IMR-90 (cell line): ENCODE results near the gene ACP2. TPM values are rescaled to one million over a fixed set of nuclear protein-coding genes. Genes with fewer than 3 reads are reported as not detected.

Source experiments
- ATAC-seq: fragments of 200-7000 bp; cut with Tn5 transposase; 2 replicates; pipeline ENCODE4 v1.9.1; 2020; ENCODE audit warnings: low read depth, mild to moderate bottlenecking, moderate library complexity
- BruUV-seq: library from RNA; stranded (reverse); fragments of 400-500 nt; replicated peaks from 2 replicates; lab custom pipeline; 2021; lab: Mats Ljungman, UMichigan
- CTCF ChIA-PET: fragments of 300-600 bp; formaldehyde crosslinking; extraction: SDS; loops from one replicate; lab custom pipeline; 2021; ENCODE audit warnings: antibody characterized with exemption; lab: Yijun Ruan, JAX
- POLR2A ChIA-PET: fragments of 300-600 bp; sonication (Branson Sonifier 250); formaldehyde crosslinking; loops from one replicate; lab custom pipeline; 2022; ENCODE audit warnings: antibody characterized with exemption; ENCODE audit not compliant: unreplicated experiment; lab: Charles Lee
- DNase-seq: peaks from one replicate; pipeline ENCODE4 v3.0.0; 2013
- H2AFZ ChIP-seq: replicated peaks from 2 replicates; pipeline ENCODE3; 2013; ENCODE audit warnings: low read length, mild to moderate bottlenecking; ENCODE audit not compliant: poor library complexity
- H2AK5ac ChIP-seq: 2 replicates; pipeline ENCODE4 v1.6.1; 2013; ENCODE audit warnings: low read depth, low read length, inconsistent platforms
- H2AK9ac ChIP-seq: replicated peaks from 2 replicates; pipeline ENCODE3; 2013; ENCODE audit warnings: mild to moderate bottlenecking, low read depth, low read length, moderate library complexity; ENCODE audit not compliant: poor library complexity
- H2BK120ac ChIP-seq: 2 replicates; pipeline ENCODE4 v1.6.1; 2013; ENCODE audit warnings: low read depth, low read length, inconsistent platforms
- H2BK15ac ChIP-seq: 3 replicates; pipeline ENCODE4 v1.6.1; 2013; ENCODE audit warnings: low read depth, low read length, inconsistent platforms
- H2BK20ac ChIP-seq: 2 replicates; pipeline ENCODE4 v1.6.1; 2013; ENCODE audit warnings: low read depth, mild to moderate bottlenecking, inconsistent platforms, low read length, moderate library complexity
- H2BK5ac ChIP-seq: 2 replicates; pipeline ENCODE4 v1.6.1; 2013; ENCODE audit warnings: mild to moderate bottlenecking, low read depth, low read length, inconsistent platforms; ENCODE audit not compliant: poor library complexity, severe bottlenecking
- H3K14ac ChIP-seq: replicated peaks from 2 replicates; pipeline ENCODE4 v1.6.1; 2013; ENCODE audit warnings: low read depth, low read length, inconsistent platforms
- H3K18ac ChIP-seq: 2 replicates; pipeline ENCODE4 v1.6.1; 2013; ENCODE audit warnings: low read depth, low read length, control low read depth
- H3K23ac ChIP-seq: 2 replicates; pipeline ENCODE4 v1.6.1; 2013; ENCODE audit warnings: low read depth, low read length, inconsistent platforms
- H3K27ac ChIP-seq: 2 replicates; pipeline ENCODE4 v1.5.1; 2013; ENCODE audit warnings: mild to moderate bottlenecking, control low read depth, low read length; ENCODE audit not compliant: insufficient read depth
- H3K27me3 ChIP-seq: 2 replicates; pipeline ENCODE4 v1.6.1; 2013; ENCODE audit warnings: low read length; ENCODE audit not compliant: control insufficient read depth, insufficient read depth
- H3K36me3 ChIP-seq: 2 replicates; pipeline ENCODE4 v1.6.1; 2013; ENCODE audit warnings: low read length, mixed read lengths; ENCODE audit not compliant: control insufficient read depth, insufficient read depth
- H3K4ac ChIP-seq: 2 replicates; pipeline ENCODE4 v1.6.1; 2013; ENCODE audit warnings: low read depth, low read length, inconsistent platforms
- H3K4me1 ChIP-seq: 2 replicates; pipeline ENCODE4 v1.6.1; 2013; ENCODE audit warnings: low read length, mixed read lengths; ENCODE audit not compliant: control insufficient read depth, insufficient read depth
- H3K4me2 ChIP-seq: 2 replicates; pipeline ENCODE4 v1.6.1; 2013; ENCODE audit warnings: low read depth, mild to moderate bottlenecking, control low read depth, low read length, moderate library complexity
- H3K4me3 ChIP-seq: 2 replicates; pipeline ENCODE4 v1.5.1; 2013; ENCODE audit warnings: low read depth, mild to moderate bottlenecking, control low read depth, low read length, moderate library complexity; ENCODE audit not compliant: insufficient read depth
- H3K56ac ChIP-seq: 2 replicates; pipeline ENCODE4 v1.6.1; 2013; ENCODE audit warnings: low read length, inconsistent platforms; ENCODE audit not compliant: insufficient read depth; ENCODE audit errors: extremely low read depth
- H3K79me1 ChIP-seq, 2 experiments: 2 replicates each; pipeline ENCODE4 v1.6.1; 2013; ENCODE audit warnings: low read length in 2 of 2, inconsistent platforms in 1 of 2, low read depth in 1 of 2
- H3K9ac ChIP-seq: 2 replicates; pipeline ENCODE4 v1.6.1; 2013; ENCODE audit warnings: low read depth, low read length, control low read depth
- H3K9me1 ChIP-seq: 2 replicates; pipeline ENCODE4 v1.6.1; 2013; ENCODE audit warnings: low read length, inconsistent platforms; ENCODE audit not compliant: insufficient read depth
- H3K9me3 ChIP-seq: 2 replicates; pipeline ENCODE4 v1.6.1; 2013; ENCODE audit warnings: low read length; ENCODE audit not compliant: control insufficient read depth, insufficient read depth
- H4K20me1 ChIP-seq: 2 replicates; pipeline ENCODE4 v1.6.1; 2013; ENCODE audit warnings: low read length, inconsistent platforms; ENCODE audit not compliant: insufficient read depth
- H4K5ac ChIP-seq: 2 replicates; pipeline ENCODE4 v1.6.1; 2013; ENCODE audit warnings: mild to moderate bottlenecking, low read depth, low read length, control low read depth
- H4K8ac ChIP-seq, 2 experiments: 2 replicates each; pipeline ENCODE4 v1.6.1; 2013; ENCODE audit warnings: low read depth in 2 of 2, low read length in 2 of 2, control low read depth in 1 of 2, inconsistent platforms in 1 of 2
- H4K91ac ChIP-seq: 2 replicates; pipeline ENCODE4 v1.6.1; 2013; ENCODE audit warnings: low read depth, low read length, inconsistent platforms; ENCODE audit not compliant: insufficient read depth
- CHD1 ChIP-seq: IDR thresholded peaks from 2 replicates; pipeline ENCODE4 v1.6.1; 2012; ENCODE audit warnings: low read depth, low read length, improper control_type of control experiment
- CTCF ChIP-seq: conservative IDR thresholded peaks from 2 replicates; pipeline ENCODE4 v1.5.1; 2012; ENCODE audit warnings: mild to moderate bottlenecking, low read depth, low read length, improper control_type of control experiment
- FOS ChIP-seq: fragments of 150-350 bp; IDR thresholded peaks from 2 replicates; pipeline ENCODE4 v1.6.1; 2016; ENCODE audit warnings: low read depth, low read length
- POLR2A ChIP-seq: IDR thresholded peaks from 2 replicates; pipeline ENCODE4 v1.6.1; 2012; ENCODE audit warnings: mild to moderate bottlenecking, low read depth, low read length
- RAD21 ChIP-seq: IDR thresholded peaks from 2 replicates; pipeline ENCODE4 v1.6.1; 2012; ENCODE audit warnings: low read length, improper control_type of control experiment
- RCOR1 ChIP-seq: IDR thresholded peaks from 2 replicates; pipeline ENCODE4 v1.6.1; 2012; ENCODE audit warnings: mild to moderate bottlenecking, low read length, improper control_type of control experiment; ENCODE audit not compliant: insufficient replicate concordance
- WGBS, 2 experiments: methylation state at CpG; one replicate each; pipeline versions ENCODE4 v1.1.5 to v1.1.7; 2013; ENCODE audit warnings: missing lambda C conversion rate in 2 of 2; ENCODE audit not compliant: insufficient read length in 1 of 2; ENCODE audit errors: extremely low coverage in 2 of 2; 5-methylcytosine and 5-hydroxymethylcytosine counted together
- dilution Hi-C: fragments of 300-500 bp; cut with HindIII; formaldehyde crosslinking; loops from one replicate; pipeline ENCODE4 v1.14.3; 2018; ENCODE audit warnings: low sequenced_read_pairs; ENCODE audit not compliant: unreplicated experiment
- in situ Hi-C: fragments of 300-500 bp; cut with MboI; formaldehyde crosslinking; loops from 3 replicates; pipeline ENCODE4 v1.14.3; 2019; ENCODE audit warnings: low sequenced_read_pairs, inconsistent platforms, mixed read lengths
- intact Hi-C: fragments of 100-400 bp; cut with micrococcal nuclease; formaldehyde crosslinking; loops from 2 replicates; pipeline ENCODE4 v1.10.0; 2022
- polyA plus RNA-seq, 3 experiments: library from polyadenylated mRNA; depleted of rRNA; stranded (reverse); fragments of >200 nt; gene quantifications; 2 replicates each; pipeline ENCODE4 v1.2.3, GENCODE V29; 2012; ENCODE audit warnings: low replicate concordance in 1 of 3
- total RNA-seq: library from RNA; depleted of rRNA; stranded (reverse); fragments of >200 nt; gene quantifications from 2 replicates; pipeline ENCODE4 v1.2.3, GENCODE V29; 2012

ACP2 gene
- total and polyA plus RNA-seq, 2 of the 4 experiments (the other 2 are of a cell fraction): 17.7 to 23.6 TPM

GRCh38 chr11:47270331-47271271 lies 22.0 kb upstream of the ACP2 start:
- Histone ChIP-seq H3K36me3 (peaks cover 8% of the 10 kb centered on the region; the same call in 1 of the 2 replicates), H4K5ac (no peak overlapping the region), H3K14ac (peak overlapping the region; percentile 56), H3K9me1 (peaks cover 26% of the 10 kb centered on the region), H2AFZ (peak overlapping the region; percentile 92), H3K79me1 (peaks cover 20 to 55% of the 10 kb centered on the region in 2 experiments), H3K18ac (no peak overlapping the region), H4K91ac (no peak overlapping the region), H2BK20ac (no peak overlapping the region), H4K20me1 (peaks cover 40% of the 10 kb centered on the region), H3K27me3 (no peaks in the 10 kb centered on the region), H2BK5ac (no peak overlapping the region), H2BK120ac (no peak overlapping the region), H3K4me3 (peak overlapping the region; percentile 89), H2AK9ac (peak overlapping the region; percentile 48), H3K9me3 (no peaks in the 10 kb centered on the region), H3K4me1 (peaks cover 18% of the 10 kb centered on the region), H3K23ac (peak overlapping the region; percentile 79; the same call in 1 of the 2 replicates), H3K4ac (peak overlapping the region; percentile 19), H3K9ac (peak overlapping the region; percentile 77), H2AK5ac (peak overlapping the region; percentile 6), H4K8ac (peak overlapping the region in 1 of 2 experiments; percentile 66; a peak in 1 of 4 replicates), H2BK15ac (no peak overlapping the region), H3K4me2 (peak overlapping the region; percentile 97), H3K56ac (no peak overlapping the region), H3K27ac (peak overlapping the region; percentile 83)
- BruUV-seq: no TSS peak
- CTCF ChIA-PET: interaction anchor here (0.6 to 1.6 kb wide), 4 partner anchors 11 to 146 kb away, joined by 3 to 5 read pairs (median 4); partner anchors contain the start of gene NR1H3
- WGBS, 2 experiments: 6% methylated on average over 4 of the region's 34 CpGs; no CpG with 5 or more reads in 1 of the 2 experiments
- POLR2A ChIA-PET: interaction anchor here (0.6 to 0.8 kb wide), 2 partner anchors 11 to 13 kb away, joined by 4 to 6 read pairs; partner anchors contain the start of gene NR1H3
- TF ChIP-seq RAD21 (0 out of 2 replicates have a peak, but pooled peaks have one; percentile 2), CHD1 (no peak), POLR2A (0 out of 2 replicates have a peak, but pooled peaks have one; percentile 29), RCOR1 (no peak), CTCF (0 out of 2 replicates have a peak, but pooled peaks have one; percentile 16), FOS (no peak)
- dilution Hi-C loops (no loop called here), intact Hi-C loops (loop anchor here (2.0 to 5.0 kb wide), 2 partner anchors 37 to 84 kb away; no protein-coding TSS in a partner anchor), in situ Hi-C loops (no loop called here)
- DNase-seq (peak; percentile 72), ATAC-seq (no peak)
